Measurements from ENCODE around the gene DSG3. TPM values are rescaled to one million over a fixed set of nuclear protein-coding genes. Genes with fewer than 3 reads are reported as not detected.
"Not testable (repeated sequence)": the region's sequence is repeated elsewhere in the genome, so short reads cannot be mapped to it uniquely, and the experiment has no call there.

Gene DSG3
- total RNA-seq, 2 donors from 2014 or later, result not detected

- no peak for TF ChIP-seq POLR2A (IDR thresholded peaks at IDR 0.05)
- TF ChIP-seq, protein P1, sequence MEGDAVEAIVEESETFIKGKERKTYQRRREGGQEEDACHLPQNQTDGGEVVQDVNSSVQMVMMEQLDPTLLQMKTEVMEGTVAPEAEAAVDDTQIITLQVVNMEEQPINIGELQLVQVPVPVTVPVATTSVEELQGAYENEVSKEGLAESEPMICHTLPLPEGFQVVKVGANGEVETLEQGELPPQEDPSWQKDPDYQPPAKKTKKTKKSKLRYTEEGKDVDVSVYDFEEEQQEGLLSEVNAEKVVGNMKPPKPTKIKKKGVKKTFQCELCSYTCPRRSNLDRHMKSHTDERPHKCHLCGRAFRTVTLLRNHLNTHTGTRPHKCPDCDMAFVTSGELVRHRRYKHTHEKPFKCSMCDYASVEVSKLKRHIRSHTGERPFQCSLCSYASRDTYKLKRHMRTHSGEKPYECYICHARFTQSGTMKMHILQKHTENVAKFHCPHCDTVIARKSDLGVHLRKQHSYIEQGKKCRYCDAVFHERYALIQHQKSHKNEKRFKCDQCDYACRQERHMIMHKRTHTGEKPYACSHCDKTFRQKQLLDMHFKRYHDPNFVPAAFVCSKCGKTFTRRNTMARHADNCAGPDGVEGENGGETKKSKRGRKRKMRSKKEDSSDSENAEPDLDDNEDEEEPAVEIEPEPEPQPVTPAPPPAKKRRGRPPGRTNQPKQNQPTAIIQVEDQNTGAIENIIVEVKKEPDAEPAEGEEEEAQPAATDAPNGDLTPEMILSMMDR (IDR thresholded peaks at IDR 0.05), result no peak
- H3K9me3 ChIP-seq, result no peaks in the 10 kb centered on the region
- H3K36me3 ChIP-seq (replicated peaks in 1 of 2; ENCODE audit: insufficient read depth in 1 of 2, low read depth in 2 of 2), result no peaks in the 10 kb centered on the region
- peaks cover 30% of the 10 kb centered on the region for H3K4me1 ChIP-seq
- WGBS, 2 donors, result 94 to 99% methylated on average over 4 of the region's 4 CpGs
- no peaks in the 10 kb centered on the region for H3K27me3 ChIP-seq
- ATAC-seq (no peak), DNase-seq (no peak)
- no peak overlapping the region for H3K27ac ChIP-seq
- no peak overlapping the region for H3K4me3 ChIP-seq
- intact Hi-C loops (cut with DNase I), result no loop called here
Measured at GRCh38 chr18:31503011-31503410, 55.5 kb downstream of the DSG3 start.

GRCh38 chr18:31504455-31505147 is 57.1 kb downstream of the DSG3 start:
- peak overlapping the region in 2 of 4 donors; percentile 18 to 34 for H3K27ac ChIP-seq

DNA sequence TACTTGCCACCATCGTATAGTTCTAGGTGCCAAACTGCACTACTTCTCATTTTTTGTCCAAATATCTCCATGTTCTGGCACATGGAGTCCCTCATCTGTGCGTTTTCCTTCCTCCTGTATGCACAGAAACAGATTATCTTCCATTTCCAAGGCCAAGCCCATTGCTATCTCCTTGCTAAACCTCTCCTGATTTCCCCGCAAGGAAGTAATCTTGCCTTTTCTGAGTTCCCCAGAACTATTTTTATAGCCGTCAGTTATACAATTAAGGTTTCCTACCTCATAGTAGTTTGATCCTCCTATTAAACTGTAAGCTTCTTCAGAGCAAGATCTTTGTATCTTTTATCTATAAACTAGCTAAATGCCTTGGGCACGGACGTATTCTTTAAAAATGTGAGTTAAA is 57.6 kb downstream of the DSG3 start:
- ATAC-seq (no peak), DNase-seq (no peak)
- H3K27me3 ChIP-seq, result no peaks in the 10 kb centered on the region
- H3K4me3 ChIP-seq, result no peak overlapping the region
- H3K4me1 ChIP-seq, result peaks cover 22% of the 10 kb centered on the region
- H3K9me3 ChIP-seq, result no peaks in the 10 kb centered on the region
- 31 to 34% methylated on average over 6 of the region's 6 CpGs for WGBS, 2 donors
- TF ChIP-seq POLR2A (IDR thresholded peaks at IDR 0.05), result no peak
- TF ChIP-seq, protein P1 (IDR thresholded peaks at IDR 0.05), result no peak
- intact Hi-C loops (cut with DNase I), result no loop called here
- H3K27ac ChIP-seq, result peak overlapping the region in 2 of 4 donors; percentile 18 to 34
- no peaks in the 10 kb centered on the region for H3K36me3 ChIP-seq (replicated peaks in 1 of 2; ENCODE audit: insufficient read depth in 1 of 2, low read depth in 2 of 2)

More at GRCh38 chr18:31504455-31505147, 57.1 kb downstream of the DSG3 start:
- no peak for DNase-seq
- H3K4me1 ChIP-seq, result peaks cover 25% of the 10 kb centered on the region
- no peaks in the 10 kb centered on the region for H3K9me3 ChIP-seq
- no peaks in the 10 kb centered on the region for H3K36me3 ChIP-seq (replicated peaks in 1 of 2; ENCODE audit: insufficient read depth in 1 of 2, low read depth in 2 of 2)
- no peak for ATAC-seq
- TF ChIP-seq POLR2A (IDR thresholded peaks at IDR 0.05), result no peak
- no peak overlapping the region for H3K4me3 ChIP-seq
- 63 to 67% methylated on average over 10 of the region's 10 CpGs for WGBS, 2 donors
- H3K27me3 ChIP-seq, result no peaks in the 10 kb centered on the region
- intact Hi-C loops (cut with DNase I), result no loop called here

DNA sequence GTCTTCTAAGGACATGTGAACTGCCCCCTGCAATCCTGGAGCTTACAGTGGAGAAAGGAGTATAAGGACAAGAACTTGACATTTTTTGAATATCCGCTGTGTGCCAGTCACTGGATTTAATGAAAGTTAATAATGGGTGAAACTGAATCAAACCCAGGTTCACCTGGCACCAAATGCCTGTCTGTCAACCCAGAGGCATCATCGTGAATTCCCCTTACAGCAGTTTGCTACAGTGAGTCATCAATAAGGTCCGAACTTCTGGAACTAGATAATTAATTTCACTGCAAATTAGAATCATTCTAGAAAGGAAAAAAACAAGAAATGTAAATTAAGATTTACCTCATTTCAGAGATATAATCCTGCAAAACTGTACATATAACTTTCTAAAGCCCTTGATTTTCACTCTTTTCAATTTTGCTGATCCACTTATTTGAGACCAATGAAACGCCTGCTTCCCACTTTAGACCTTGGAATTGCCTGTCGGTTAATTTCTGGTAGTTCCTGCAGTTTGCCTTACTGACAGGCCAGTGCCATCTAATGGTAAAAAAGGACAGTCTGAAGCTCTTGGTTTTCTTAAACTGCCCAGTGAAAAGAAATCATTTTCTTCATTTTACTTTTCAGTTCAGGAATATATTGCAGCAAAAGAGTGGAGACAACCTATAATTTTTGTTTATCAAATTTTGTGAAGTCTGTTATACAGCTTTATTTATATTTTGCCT is 58.6 kb downstream of the DSG3 start:
- intact Hi-C loops (cut with DNase I), result no loop called here
- no peaks in the 10 kb centered on the region for H3K36me3 ChIP-seq (replicated peaks in 1 of 2; ENCODE audit: insufficient read depth in 1 of 2, low read depth in 2 of 2)
- no peaks in the 10 kb centered on the region for H3K9me3 ChIP-seq
- TF ChIP-seq, protein P1 (IDR thresholded peaks at IDR 0.05), result peak in 4 of 7 experiments; percentile 17 to 41 (median 28)
- no peak for TF ChIP-seq POLR2A (IDR thresholded peaks at IDR 0.05)
- no peak overlapping the region for H3K4me3 ChIP-seq
- WGBS, 2 donors, result 63% methylated on average over 5 of the region's 5 CpGs
- no peak for ATAC-seq
- no peak overlapping the region for H3K27ac ChIP-seq
- no peaks in the 10 kb centered on the region for H3K27me3 ChIP-seq
- DNase-seq, result no peak
- peaks cover 28% of the 10 kb centered on the region for H3K4me1 ChIP-seq

GRCh38 chr18:31507124-31507523 is 59.6 kb downstream of the DSG3 start:
- ATAC-seq; H3K4me3 ChIP-seq; DNase-seq; H3K9me3 ChIP-seq; intact Hi-C loops (cut with DNase I); H3K27me3 ChIP-seq; H3K27ac ChIP-seq; H3K36me3 ChIP-seq (replicated peaks in 1 of 2; ENCODE audit: insufficient read depth in 1 of 2, low read depth in 2 of 2): not testable (repeated sequence)
- H3K4me1 ChIP-seq, result peaks cover 32% of the 10 kb centered on the region
- WGBS, 2 donors, result 91 to 94% methylated on average over 2 of the region's 2 CpGs
